Keratinocyte (primary cell): ENCODE measurements around the gene SELE. TPM values are rescaled to one million over a fixed set of nuclear protein-coding genes. Genes with fewer than 3 reads are reported as not detected.

Source experiments
- DNase-seq: peaks from one replicate; pipeline ENCODE4 v3.0.0-alpha.2; 2011; ENCODE audit warnings: low read depth, missing footprints, low spot score
- FAIRE-seq: peaks from 2 replicates; lab custom pipeline; 2011; peaks lifted over from hg19 to GRCh38; lab: Jason Lieb, UNC
- H2AFZ ChIP-seq: 2 replicates; pipeline ENCODE4 v1.6.0; 2012; ENCODE audit warnings: low read length, control low read depth, inconsistent platforms; ENCODE audit not compliant: control insufficient read depth
- H3K27ac ChIP-seq: 2 replicates; pipeline ENCODE4 v1.5.1; 2011; ENCODE audit warnings: low read length; ENCODE audit not compliant: control insufficient read depth, insufficient read depth
- H3K27me3 ChIP-seq: 3 replicates; pipeline ENCODE4 v1.6.0; 2011; ENCODE audit warnings: low read length; ENCODE audit not compliant: control insufficient read depth, insufficient read depth; ENCODE audit errors: extremely low read depth
- H3K36me3 ChIP-seq, 2 experiments: 2 replicates in 1 of 2; 3 replicates in 1 of 2; pipeline ENCODE4 v1.5.1; 2011; ENCODE audit warnings: low read length in 2 of 2, mild to moderate bottlenecking in 1 of 2; ENCODE audit not compliant: control insufficient read depth in 2 of 2, insufficient read depth in 2 of 2; ENCODE audit errors: extremely low read depth in 1 of 2
- H3K4me1 ChIP-seq: 3 replicates; pipeline ENCODE4 v1.5.1; 2011; ENCODE audit warnings: low read length; ENCODE audit not compliant: control insufficient read depth, insufficient read depth; ENCODE audit errors: extremely low read depth
- H3K4me2 ChIP-seq: 3 replicates; pipeline ENCODE4 v1.6.0; 2011; ENCODE audit warnings: low read depth, low read length; ENCODE audit not compliant: control insufficient read depth, insufficient read depth; ENCODE audit errors: extremely low read depth
- H3K4me3 ChIP-seq, 3 experiments: fragments of 200-600 bp in 1 of 3; sonication (generic) in 1 of 3; 2 replicates in 2 of 3; 3 replicates in 1 of 3; pipeline ENCODE4 v1.5.1; 2011 to 2016; ENCODE audit warnings: low read length in 3 of 3, mild to moderate bottlenecking in 3 of 3, control low read depth in 2 of 3, inconsistent platforms in 1 of 3, low read depth in 1 of 3, mixed read lengths in 1 of 3, mixed run types in 1 of 3, moderate library complexity in 1 of 3; ENCODE audit not compliant: control insufficient read depth in 2 of 3, insufficient read depth in 2 of 3; ENCODE audit errors: extremely low read depth in 1 of 3
- H3K79me2 ChIP-seq: 2 replicates; pipeline ENCODE4 v1.6.0; 2012; ENCODE audit warnings: low read length; ENCODE audit not compliant: control insufficient read depth, insufficient read depth
- H3K9ac ChIP-seq: 3 replicates; pipeline ENCODE4 v1.6.0; 2011; ENCODE audit warnings: low read length; ENCODE audit not compliant: control insufficient read depth, insufficient read depth; ENCODE audit errors: extremely low read depth
- H3K9me1 ChIP-seq: 3 replicates; pipeline ENCODE4 v1.6.0; 2011; ENCODE audit warnings: low read length; ENCODE audit not compliant: control insufficient read depth, insufficient read depth; ENCODE audit errors: extremely low read depth
- H3K9me3 ChIP-seq: 2 replicates; pipeline ENCODE4 v1.5.1; 2012; ENCODE audit warnings: low read depth, low read length; ENCODE audit not compliant: control insufficient read depth
- H4K20me1 ChIP-seq: 3 replicates; pipeline ENCODE4 v1.6.0; 2011; ENCODE audit warnings: low read length; ENCODE audit not compliant: control insufficient read depth, insufficient read depth; ENCODE audit errors: extremely low read depth
- CTCF ChIP-seq, 3 experiments: IDR thresholded peaks in 1 of 3; conservative IDR thresholded peaks in 1 of 3; optimal IDR thresholded peaks in 1 of 3; 2 replicates in 2 of 3; 3 replicates in 1 of 3; pipeline versions ENCODE3 to v1.5.1; 2011; ENCODE audit warnings: low read length in 3 of 3, mild to moderate bottlenecking in 3 of 3, moderate library complexity in 2 of 3, control low read depth in 1 of 3, inconsistent platforms in 1 of 3; ENCODE audit not compliant: insufficient read depth in 2 of 3; ENCODE audit errors: extremely low read depth in 1 of 3
- EZH2 ChIP-seq: IDR thresholded peaks from one replicate; pipeline ENCODE4 v1.6.1; 2012; ENCODE audit warnings: inconsistent platforms, mild to moderate bottlenecking, low read length, moderate library complexity
- dilution Hi-C: fragments of 300-500 bp; cut with MboI; formaldehyde crosslinking; loops from one replicate; pipeline ENCODE4 v1.7.0; 2020; ENCODE audit warnings: low sequenced_read_pairs; ENCODE audit not compliant: extremely low pct_ligation_motif_present
- polyA plus RNA-seq, 5 experiments: library from polyadenylated mRNA; depleted of rRNA in 3 of 5; stranded (reverse) in 3 of 5; stranded (forward) in 1 of 5; unstranded in 1 of 5; fragments of >200 nt; gene quantifications; 1 replicate in 1 of 5; 2 replicates in 3 of 5; 3 replicates in 1 of 5; pipeline versions ENCODE4 v1.2.1 to v1.2.3, GENCODE V29; 2011 to 2012; ENCODE audit warnings: missing spikeins in 2 of 5, low read depth in 1 of 5, low replicate concordance in 1 of 5

SELE gene
- polyA plus RNA-seq, 1 donor (not counting 4 experiments of a cell fraction or from before 2014, with no cell fraction given), result not detected

DNA sequence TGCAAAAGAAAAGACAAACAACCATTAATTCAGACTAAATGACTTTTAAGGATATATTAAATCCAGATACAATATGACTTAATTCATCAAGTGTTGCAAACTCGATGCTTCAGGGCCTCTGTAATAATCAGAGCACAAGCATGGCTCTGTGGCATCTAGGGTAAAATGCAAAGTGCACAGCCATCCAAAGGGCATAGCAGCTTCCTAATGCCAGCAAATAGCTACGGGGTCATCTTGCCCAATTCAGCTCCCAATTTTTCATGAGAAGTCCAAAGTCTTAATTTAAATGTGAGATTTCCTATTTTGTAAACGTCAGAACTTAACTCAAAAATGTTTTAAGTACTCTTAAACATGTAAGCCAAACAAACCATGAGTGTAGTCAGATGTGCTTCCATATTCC lies 7.9 kb downstream of the SELE start:
- H3K79me2 ChIP-seq, result no peaks in the 10 kb centered on the region
- DNase-seq, result no peak
- no peak overlapping the region for H3K4me2 ChIP-seq
- no peak for FAIRE-seq
- no peaks in the 10 kb centered on the region for H4K20me1 ChIP-seq
- no peaks in the 10 kb centered on the region for H3K4me1 ChIP-seq
- H3K9me3 ChIP-seq, result no peaks in the 10 kb centered on the region
- H2AFZ ChIP-seq, result no peak overlapping the region
- no peak for TF ChIP-seq EZH2
- TF ChIP-seq CTCF (optimal IDR thresholded peaks at IDR 0.05 in 1 of 3, IDR thresholded peaks at IDR 0.05 in 1 of 3, conservative IDR thresholded peaks at IDR 0.05 in 1 of 3; ENCODE audit: extremely low read depth in 1 of 3, insufficient read depth in 2 of 3, low read length in 3 of 3), result no peak
- H3K36me3 ChIP-seq, result no peaks in the 10 kb centered on the region
- H3K9me1 ChIP-seq, result no peaks in the 10 kb centered on the region
- H3K4me3 ChIP-seq, result no peak overlapping the region
- H3K9ac ChIP-seq, result no peak overlapping the region
- dilution Hi-C loops, result no loop called here
- no peak overlapping the region for H3K27ac ChIP-seq
- H3K27me3 ChIP-seq, result peaks cover 5% of the 10 kb centered on the region

DNA sequence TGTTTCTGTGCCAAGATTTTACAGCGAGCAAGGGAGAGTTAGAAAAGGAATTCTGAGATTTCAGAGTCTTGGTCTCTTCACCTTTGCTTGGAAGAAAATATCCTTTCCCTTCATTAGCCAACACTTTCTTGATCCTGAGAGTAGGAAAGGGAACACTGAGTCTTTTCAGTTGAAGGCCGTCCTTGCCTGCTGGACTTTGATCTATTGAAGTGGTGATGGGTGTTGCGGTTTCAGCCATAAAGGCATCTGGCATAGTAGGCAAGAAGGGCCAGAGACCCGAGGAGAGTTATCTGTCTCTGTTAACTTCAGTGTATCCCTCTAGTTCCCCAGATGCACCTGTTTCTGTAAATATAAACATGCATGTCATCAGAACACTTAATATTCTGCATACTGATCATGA lies 9.7 kb downstream of the SELE start:
- H3K27ac ChIP-seq, result no peak overlapping the region
- no peaks in the 10 kb centered on the region for H3K36me3 ChIP-seq
- H3K79me2 ChIP-seq, result no peaks in the 10 kb centered on the region
- dilution Hi-C loops, result no loop called here
- no peak overlapping the region for H3K4me2 ChIP-seq
- H3K9ac ChIP-seq, result no peak overlapping the region
- H3K9me3 ChIP-seq, result no peaks in the 10 kb centered on the region
- no peak for DNase-seq
- H3K27me3 ChIP-seq, result no peaks in the 10 kb centered on the region
- TF ChIP-seq EZH2, result no peak
- TF ChIP-seq CTCF (optimal IDR thresholded peaks at IDR 0.05 in 1 of 3, IDR thresholded peaks at IDR 0.05 in 1 of 3, conservative IDR thresholded peaks at IDR 0.05 in 1 of 3; ENCODE audit: extremely low read depth in 1 of 3, insufficient read depth in 2 of 3, low read length in 3 of 3), result no peak
- H4K20me1 ChIP-seq, result no peaks in the 10 kb centered on the region
- no peaks in the 10 kb centered on the region for H3K4me1 ChIP-seq
- H2AFZ ChIP-seq, result no peak overlapping the region
- H3K4me3 ChIP-seq, result no peak overlapping the region
- FAIRE-seq, result no peak
- H3K9me1 ChIP-seq, result no peaks in the 10 kb centered on the region
